DOHH2 (cell line): ENCODE results near the gene LDLRAD1.

Source experiments
- CTCF ChIP-seq: fragments of 200-600 bp; sonication (generic); IDR thresholded peaks from one replicate; pipeline ENCODE4 v1.5.1; 2014; ENCODE audit warnings: antibody characterized with exemption, mild to moderate bottlenecking, low read depth, low read length; ENCODE audit not compliant: poor library complexity, severe bottlenecking
- EZH2phosphoT487 ChIP-seq: fragments of 200-600 bp; sonication (generic); IDR thresholded peaks from 2 replicates; pipeline ENCODE4 v1.6.1; 2017; ENCODE audit warnings: borderline replicate concordance, mild to moderate bottlenecking, antibody characterized with exemption, low read length, moderate library complexity, mixed read lengths

- TF ChIP-seq CTCF (no peak), EZH2phosphoT487 (no peak)
These were observed 33.3 kb downstream of the LDLRAD1 start for GRCh38 chr1:53984726-53985125.
